HL-60 (cell line): ENCODE measurements around the gene SPACA4.

Experiments
- DNase-seq, 2 experiments: peaks; one replicate each; pipeline ENCODE4 v3.0.0-alpha.2; 2010 to 2020; ENCODE audit warnings: low read depth in 1 of 2, low spot score in 1 of 2
- H3K27ac ChIP-seq: fragments of 250-450 bp; sonication (Bioruptor Pico); replicated peaks from 2 replicates; pipeline ENCODE4 v1.5.1; 2020; ENCODE audit warnings: mild to moderate bottlenecking, moderate library complexity
- H3K27me3 ChIP-seq: fragments of 250-450 bp; sonication (Bioruptor Pico); 2 replicates; pipeline ENCODE4 v1.5.1; 2021; ENCODE audit warnings: mild to moderate bottlenecking, moderate library complexity; ENCODE audit not compliant: insufficient read depth, poor library complexity, severe bottlenecking
- H3K4me3 ChIP-seq: replicated peaks from 2 replicates; pipeline ENCODE4 v1.5.1; 2011; ENCODE audit warnings: mild to moderate bottlenecking, control low read depth, low read length; ENCODE audit not compliant: insufficient read depth
- CTCF ChIP-seq: IDR thresholded peaks from one replicate; pipeline ENCODE4 v1.5.1; 2011; ENCODE audit warnings: low read length, control low read depth, inconsistent platforms; ENCODE audit not compliant: insufficient read depth
- GABPA ChIP-seq: IDR thresholded peaks from 2 replicates; pipeline ENCODE4 v1.6.1; 2012; ENCODE audit warnings: low read depth
- POLR2AphosphoS5 ChIP-seq: IDR thresholded peaks from 2 replicates; pipeline ENCODE4 v1.6.1; 2012; ENCODE audit warnings: low read depth
- REST ChIP-seq: IDR thresholded peaks from 2 replicates; pipeline ENCODE4 v1.6.1; 2012; ENCODE audit warnings: low read depth; ENCODE audit not compliant: insufficient replicate concordance
- SPI1 ChIP-seq: IDR thresholded peaks from 2 replicates; pipeline ENCODE4 v1.6.1; 2012; ENCODE audit warnings: low read depth, mild to moderate bottlenecking, borderline replicate concordance

Gene SPACA4

DNA sequence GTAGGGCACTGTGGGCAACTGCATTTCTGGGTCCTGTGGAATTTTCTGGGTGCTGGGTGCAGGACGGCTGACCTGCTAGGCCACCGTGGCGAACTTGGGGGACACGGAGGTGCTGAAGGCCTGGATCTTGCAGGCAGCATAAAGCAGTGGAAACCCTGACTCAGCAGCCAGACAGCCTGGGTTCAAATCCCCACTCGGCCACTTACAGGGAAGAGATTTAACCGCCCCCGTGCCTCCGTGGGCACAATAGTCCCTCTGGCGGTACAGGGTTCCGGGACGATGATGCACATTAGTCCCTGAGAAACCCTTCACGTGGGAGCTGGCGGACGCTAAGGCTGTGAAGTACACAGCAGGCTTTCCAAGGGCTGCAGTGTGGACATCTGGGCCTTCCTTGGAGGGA lies 5.3 kb downstream of the SPACA4 start:
- Histone ChIP-seq H3K4me3 (no peak overlapping the region), H3K27ac (no peak overlapping the region), H3K27me3 (no peaks in the 10 kb centered on the region)
- no peak for DNase-seq
- TF ChIP-seq SPI1 = no peak
- TF ChIP-seq REST = no peak
- no peak for TF ChIP-seq CTCF
- no peak for TF ChIP-seq GABPA
- no peak for TF ChIP-seq POLR2AphosphoS5

DNA sequence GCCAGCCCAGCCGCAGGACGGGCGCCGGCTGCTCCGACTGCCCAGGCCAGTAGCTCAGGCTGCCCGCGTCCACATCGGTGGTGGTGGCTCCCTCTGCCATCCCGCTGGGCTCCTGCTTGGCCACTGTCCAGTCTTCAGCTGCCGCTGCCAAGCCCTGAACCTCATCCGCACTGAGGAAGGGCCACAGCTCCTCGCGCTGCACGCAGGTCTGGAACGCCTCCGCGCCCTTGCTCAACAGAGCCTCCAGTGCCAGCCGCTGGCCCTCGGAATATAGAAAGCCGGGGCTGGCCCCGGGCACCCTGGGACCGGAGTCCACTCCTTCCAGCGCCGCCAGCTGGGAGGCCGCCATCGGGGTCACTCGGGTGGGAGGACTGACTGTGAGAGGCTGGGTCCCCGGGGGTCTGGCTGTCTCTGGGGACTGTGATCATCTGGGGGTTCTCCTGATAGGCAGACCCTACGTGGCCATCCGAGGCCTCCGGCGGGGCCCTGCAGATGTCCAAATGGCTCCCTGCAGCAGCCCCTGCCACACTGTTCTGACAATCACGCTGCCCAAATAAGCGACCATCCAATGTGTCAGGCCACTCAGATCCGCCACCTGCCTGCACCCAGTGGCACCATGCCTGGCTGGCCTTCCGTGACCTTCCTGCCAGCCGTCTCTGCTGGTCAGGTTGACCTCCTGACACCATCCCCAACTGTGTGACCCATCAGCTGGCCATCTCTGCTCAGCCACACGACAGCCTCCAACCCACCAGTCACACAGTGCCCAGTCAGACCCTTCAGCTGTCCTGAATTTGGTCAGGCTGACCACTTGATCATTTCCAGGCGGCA lies 6.7 kb downstream of the SPACA4 start:
- no peak for DNase-seq
- no peaks in the 10 kb centered on the region for H3K27me3 ChIP-seq
- no peak overlapping the region for H3K27ac ChIP-seq
- no peak for TF ChIP-seq GABPA
- no peak for TF ChIP-seq REST
- no peak for TF ChIP-seq SPI1
- no peak for TF ChIP-seq POLR2AphosphoS5
- no peak for TF ChIP-seq CTCF
- no peak overlapping the region for H3K4me3 ChIP-seq

GRCh38 chr19:48613852-48614435 lies 7.4 kb downstream of the SPACA4 start:
- DNase-seq = no peak
- Histone ChIP-seq H3K4me3 (no peak overlapping the region), H3K27ac (no peak overlapping the region), H3K27me3 (no peaks in the 10 kb centered on the region)
- TF ChIP-seq POLR2AphosphoS5 = no peak; the same call in 1 of the 2 replicates
- no peak for TF ChIP-seq REST
- no peak for TF ChIP-seq SPI1
- no peak for TF ChIP-seq CTCF
- no peak for TF ChIP-seq GABPA
